Measurements from ENCODE around the gene FFAR2.
"Not testable (repeated sequence)": the region's sequence is repeated elsewhere in the genome, so short reads cannot be mapped to it uniquely, and the experiment has no call there.

Gene FFAR2

GRCh38 chr19:35447606-35448469 is at the start of gene FFAR2:
Gene FFAR2, plus strand, starts transcription at chr19:35448257. Its CDS starts 1,458 bp downstream, at chr19:35449715.
- DNase-seq (ENCODE audit: low spot score), result no peak

GRCh38 chr19:35398570-35398969 is 49.5 kb upstream of the FFAR2 start:
- DNase-seq (ENCODE audit: low spot score), result no peak

GRCh38 chr19:35399231-35399630 is 48.8 kb upstream of the FFAR2 start:
- DNase-seq (ENCODE audit: low spot score), result no peak

- DNase-seq (ENCODE audit: low spot score), result no peak
Measured at GRCh38 chr19:35399948-35400772, 47.9 kb upstream of the FFAR2 start.

GRCh38 chr19:35400773-35401100 is 47.3 kb upstream of the FFAR2 start:
- DNase-seq (ENCODE audit: low spot score), result no peak

GRCh38 chr19:35401416-35401815 is 46.6 kb upstream of the FFAR2 start:
- not testable (repeated sequence) for DNase-seq (ENCODE audit: low spot score)

- DNase-seq (ENCODE audit: low spot score), result no peak
Measured at GRCh38 chr19:35403116-35403760, 44.8 kb upstream of the FFAR2 start.

GRCh38 chr19:35404879-35405622 is 43.0 kb upstream of the FFAR2 start:
- peak; percentile 76 for DNase-seq (ENCODE audit: low spot score)

- no peak for DNase-seq (ENCODE audit: low spot score)
Measured at GRCh38 chr19:35407619-35408018, 40.4 kb upstream of the FFAR2 start.

GRCh38 chr19:35408284-35409171 is 39.5 kb upstream of the FFAR2 start:
- DNase-seq (ENCODE audit: low spot score), result no peak

- no peak for DNase-seq (ENCODE audit: low spot score)
Measured at GRCh38 chr19:35409191-35409590, 38.9 kb upstream of the FFAR2 start.

- no peak for DNase-seq (ENCODE audit: low spot score)
Measured at GRCh38 chr19:35410487-35410886, 37.6 kb upstream of the FFAR2 start.

- DNase-seq (ENCODE audit: low spot score), result no peak
Measured at GRCh38 chr19:35414442-35414841, 33.6 kb upstream of the FFAR2 start.

- DNase-seq (ENCODE audit: low spot score), result no peak
Measured at GRCh38 chr19:35416331-35416730, 31.7 kb upstream of the FFAR2 start.

GRCh38 chr19:35417278-35417677 is 30.8 kb upstream of the FFAR2 start:
- no peak for DNase-seq (ENCODE audit: low spot score)

GRCh38 chr19:35417713-35418534 is 30.1 kb upstream of the FFAR2 start:
- DNase-seq (ENCODE audit: low spot score), result no peak

GRCh38 chr19:35419046-35419445 is 29.0 kb upstream of the FFAR2 start:
- no peak for DNase-seq (ENCODE audit: low spot score)

- DNase-seq (ENCODE audit: low spot score), result no peak
Measured at GRCh38 chr19:35419805-35420204, 28.3 kb upstream of the FFAR2 start.

- no peak for DNase-seq (ENCODE audit: low spot score)
Measured at GRCh38 chr19:35421362-35421761, 26.7 kb upstream of the FFAR2 start.

GRCh38 chr19:35423406-35423805 is 24.7 kb upstream of the FFAR2 start:
- DNase-seq (ENCODE audit: low spot score), result not testable (repeated sequence)

Measured in GM03348 (cell line).